NB4 (cell line): ENCODE results near the gene ESM1.

ENCODE experiments used
- POLR2A ChIP-seq: IDR thresholded peaks from 2 replicates; pipeline ENCODE4 v1.6.1; 2011; ENCODE audit warnings: mild to moderate bottlenecking; ENCODE audit not compliant: insufficient read length; ENCODE audit errors: extremely low read depth
- TF ChIP-seq, protein P1 (sequence below): IDR thresholded peaks from one replicate; pipeline ENCODE4 v1.5.1; 2012; ENCODE audit warnings: low read depth, low read length
- TF ChIP-seq, protein P2 (sequence below): IDR thresholded peaks from 2 replicates; pipeline ENCODE4 v1.6.1; 2011; ENCODE audit warnings: low read depth, low read length

DNA sequence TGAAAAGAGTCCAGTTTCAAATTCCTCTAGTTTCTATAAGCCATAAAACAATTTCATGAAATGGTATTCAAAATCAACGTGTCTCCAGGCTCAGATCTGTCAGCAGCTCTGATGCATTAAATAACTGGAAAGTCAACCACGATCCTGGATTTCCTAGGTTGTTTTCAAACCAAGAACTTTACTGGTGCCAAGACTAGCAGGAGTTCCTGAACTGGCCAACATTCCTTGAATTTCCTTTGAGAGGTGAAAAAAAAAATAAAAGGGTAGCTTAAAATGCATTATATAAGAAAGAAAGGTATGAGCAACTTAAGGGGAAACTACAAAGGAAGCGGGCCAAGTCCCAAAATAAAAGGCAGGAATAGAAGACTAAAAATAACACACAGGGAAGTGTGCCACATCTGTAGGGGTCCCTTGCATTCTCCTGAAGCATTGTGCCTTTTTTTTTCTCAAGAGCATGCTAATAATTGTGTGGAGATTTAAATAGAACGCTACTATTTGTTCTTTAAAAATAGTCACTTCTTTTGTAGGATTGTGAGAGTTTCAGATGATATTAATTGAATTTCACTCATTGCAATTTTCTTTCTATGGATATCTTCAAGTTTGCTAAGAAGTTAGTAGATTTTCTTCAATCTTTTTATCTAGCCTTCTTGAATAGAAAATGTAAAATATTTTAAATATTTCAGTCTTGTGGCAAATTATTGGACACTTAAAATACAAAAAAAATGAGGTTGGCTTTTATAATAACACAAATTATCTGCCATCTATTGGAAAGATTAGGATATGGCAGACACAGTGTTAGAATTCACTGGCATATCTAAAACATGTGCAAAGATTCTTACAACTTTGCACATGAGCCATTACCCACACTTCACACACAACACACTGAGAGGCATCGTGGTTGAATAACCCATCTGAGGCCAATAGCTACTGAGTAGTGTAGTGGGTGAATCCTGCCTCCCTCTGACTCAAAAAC lies 15.3 kb downstream of the ESM1 start:
- TF ChIP-seq, protein P1, sequence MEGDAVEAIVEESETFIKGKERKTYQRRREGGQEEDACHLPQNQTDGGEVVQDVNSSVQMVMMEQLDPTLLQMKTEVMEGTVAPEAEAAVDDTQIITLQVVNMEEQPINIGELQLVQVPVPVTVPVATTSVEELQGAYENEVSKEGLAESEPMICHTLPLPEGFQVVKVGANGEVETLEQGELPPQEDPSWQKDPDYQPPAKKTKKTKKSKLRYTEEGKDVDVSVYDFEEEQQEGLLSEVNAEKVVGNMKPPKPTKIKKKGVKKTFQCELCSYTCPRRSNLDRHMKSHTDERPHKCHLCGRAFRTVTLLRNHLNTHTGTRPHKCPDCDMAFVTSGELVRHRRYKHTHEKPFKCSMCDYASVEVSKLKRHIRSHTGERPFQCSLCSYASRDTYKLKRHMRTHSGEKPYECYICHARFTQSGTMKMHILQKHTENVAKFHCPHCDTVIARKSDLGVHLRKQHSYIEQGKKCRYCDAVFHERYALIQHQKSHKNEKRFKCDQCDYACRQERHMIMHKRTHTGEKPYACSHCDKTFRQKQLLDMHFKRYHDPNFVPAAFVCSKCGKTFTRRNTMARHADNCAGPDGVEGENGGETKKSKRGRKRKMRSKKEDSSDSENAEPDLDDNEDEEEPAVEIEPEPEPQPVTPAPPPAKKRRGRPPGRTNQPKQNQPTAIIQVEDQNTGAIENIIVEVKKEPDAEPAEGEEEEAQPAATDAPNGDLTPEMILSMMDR: no peak
- TF ChIP-seq POLR2A: no peak
- TF ChIP-seq, protein P2, sequence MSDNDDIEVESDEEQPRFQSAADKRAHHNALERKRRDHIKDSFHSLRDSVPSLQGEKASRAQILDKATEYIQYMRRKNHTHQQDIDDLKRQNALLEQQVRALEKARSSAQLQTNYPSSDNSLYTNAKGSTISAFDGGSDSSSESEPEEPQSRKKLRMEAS: no peak
